OCI-LY7 (cell line): ENCODE results near the gene SRSF7.
"Not testable (repeated sequence)": the region's sequence is repeated elsewhere in the genome, so short reads cannot be mapped to it uniquely, and the experiment has no call there.

Source experiments
- EZH2phosphoT487 ChIP-seq: fragments of 200-600 bp; sonication (generic); IDR thresholded peaks from 2 replicates; pipeline ENCODE4 v1.6.1; 2018; ENCODE audit warnings: low read depth, borderline replicate concordance, mild to moderate bottlenecking, mixed run types, antibody characterized with exemption, low read length, moderate library complexity, mixed read lengths
- TF ChIP-seq, protein P1 (sequence below): fragments of 200-600 bp; sonication (generic); conservative IDR thresholded peaks from 2 replicates; pipeline ENCODE4 v1.5.1; 2014; ENCODE audit warnings: mild to moderate bottlenecking, antibody characterized with exemption, low read length, moderate library complexity, mixed read lengths

GRCh38 chr2:38737000-38737698 lies 14.0 kb downstream of the SRSF7 start:
- TF ChIP-seq, protein P1, sequence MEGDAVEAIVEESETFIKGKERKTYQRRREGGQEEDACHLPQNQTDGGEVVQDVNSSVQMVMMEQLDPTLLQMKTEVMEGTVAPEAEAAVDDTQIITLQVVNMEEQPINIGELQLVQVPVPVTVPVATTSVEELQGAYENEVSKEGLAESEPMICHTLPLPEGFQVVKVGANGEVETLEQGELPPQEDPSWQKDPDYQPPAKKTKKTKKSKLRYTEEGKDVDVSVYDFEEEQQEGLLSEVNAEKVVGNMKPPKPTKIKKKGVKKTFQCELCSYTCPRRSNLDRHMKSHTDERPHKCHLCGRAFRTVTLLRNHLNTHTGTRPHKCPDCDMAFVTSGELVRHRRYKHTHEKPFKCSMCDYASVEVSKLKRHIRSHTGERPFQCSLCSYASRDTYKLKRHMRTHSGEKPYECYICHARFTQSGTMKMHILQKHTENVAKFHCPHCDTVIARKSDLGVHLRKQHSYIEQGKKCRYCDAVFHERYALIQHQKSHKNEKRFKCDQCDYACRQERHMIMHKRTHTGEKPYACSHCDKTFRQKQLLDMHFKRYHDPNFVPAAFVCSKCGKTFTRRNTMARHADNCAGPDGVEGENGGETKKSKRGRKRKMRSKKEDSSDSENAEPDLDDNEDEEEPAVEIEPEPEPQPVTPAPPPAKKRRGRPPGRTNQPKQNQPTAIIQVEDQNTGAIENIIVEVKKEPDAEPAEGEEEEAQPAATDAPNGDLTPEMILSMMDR: not testable (repeated sequence)
- not testable (repeated sequence) for TF ChIP-seq EZH2phosphoT487
